Measurements from ENCODE around the gene STRN3.
"Not testable (repeated sequence)": the region's sequence is repeated elsewhere in the genome, so short reads cannot be mapped to it uniquely, and the experiment has no call there.

The STRN3 gene

DNA sequence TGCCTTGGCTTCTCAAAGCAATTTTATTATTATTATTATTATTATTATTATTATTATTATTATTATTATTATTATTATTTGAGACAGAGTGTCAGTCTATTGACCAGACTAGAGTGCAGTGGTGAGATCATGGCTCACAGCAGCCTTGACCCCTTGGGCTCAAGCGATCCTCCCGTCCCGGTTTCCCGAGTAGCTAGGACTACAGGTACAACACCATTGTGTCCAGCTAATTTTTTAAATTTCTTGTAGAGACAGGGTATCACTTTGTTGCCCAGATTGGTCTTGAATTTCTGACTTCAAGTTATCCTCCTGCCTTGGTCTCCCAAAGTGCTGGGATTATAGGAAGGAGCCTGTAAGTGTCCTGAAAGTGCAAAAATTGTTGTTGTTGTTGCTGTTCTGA, 12.3 kb downstream of the STRN3 start:
- no peak overlapping the region for H3K27ac ChIP-seq
- DNase-seq (ENCODE audit: low spot score), result no peak
- TF ChIP-seq, protein P1, sequence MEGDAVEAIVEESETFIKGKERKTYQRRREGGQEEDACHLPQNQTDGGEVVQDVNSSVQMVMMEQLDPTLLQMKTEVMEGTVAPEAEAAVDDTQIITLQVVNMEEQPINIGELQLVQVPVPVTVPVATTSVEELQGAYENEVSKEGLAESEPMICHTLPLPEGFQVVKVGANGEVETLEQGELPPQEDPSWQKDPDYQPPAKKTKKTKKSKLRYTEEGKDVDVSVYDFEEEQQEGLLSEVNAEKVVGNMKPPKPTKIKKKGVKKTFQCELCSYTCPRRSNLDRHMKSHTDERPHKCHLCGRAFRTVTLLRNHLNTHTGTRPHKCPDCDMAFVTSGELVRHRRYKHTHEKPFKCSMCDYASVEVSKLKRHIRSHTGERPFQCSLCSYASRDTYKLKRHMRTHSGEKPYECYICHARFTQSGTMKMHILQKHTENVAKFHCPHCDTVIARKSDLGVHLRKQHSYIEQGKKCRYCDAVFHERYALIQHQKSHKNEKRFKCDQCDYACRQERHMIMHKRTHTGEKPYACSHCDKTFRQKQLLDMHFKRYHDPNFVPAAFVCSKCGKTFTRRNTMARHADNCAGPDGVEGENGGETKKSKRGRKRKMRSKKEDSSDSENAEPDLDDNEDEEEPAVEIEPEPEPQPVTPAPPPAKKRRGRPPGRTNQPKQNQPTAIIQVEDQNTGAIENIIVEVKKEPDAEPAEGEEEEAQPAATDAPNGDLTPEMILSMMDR (IDR thresholded peaks at IDR 0.05), result no peak
- no peak overlapping the region for H3K4me3 ChIP-seq

DNA sequence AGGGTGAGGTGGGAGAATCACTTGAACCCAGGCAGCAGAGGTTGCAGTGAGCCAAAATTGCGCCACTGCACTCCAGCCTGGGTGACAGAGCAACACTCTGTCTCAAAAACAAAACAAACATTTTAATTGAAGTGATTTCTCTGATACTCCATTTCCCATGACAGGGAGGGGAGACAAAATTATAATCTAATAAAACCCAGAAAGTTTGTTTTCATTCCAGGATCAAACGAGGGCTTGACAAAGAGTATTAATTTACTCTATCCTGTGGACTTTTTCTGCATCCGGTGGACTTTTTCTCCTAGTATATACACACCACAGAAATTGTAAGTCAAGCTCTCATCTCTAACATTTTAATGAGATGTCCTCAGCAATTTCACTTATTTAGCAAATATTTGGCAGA, 15.2 kb downstream of the STRN3 start:
- no peak overlapping the region for H3K27ac ChIP-seq

DNA sequence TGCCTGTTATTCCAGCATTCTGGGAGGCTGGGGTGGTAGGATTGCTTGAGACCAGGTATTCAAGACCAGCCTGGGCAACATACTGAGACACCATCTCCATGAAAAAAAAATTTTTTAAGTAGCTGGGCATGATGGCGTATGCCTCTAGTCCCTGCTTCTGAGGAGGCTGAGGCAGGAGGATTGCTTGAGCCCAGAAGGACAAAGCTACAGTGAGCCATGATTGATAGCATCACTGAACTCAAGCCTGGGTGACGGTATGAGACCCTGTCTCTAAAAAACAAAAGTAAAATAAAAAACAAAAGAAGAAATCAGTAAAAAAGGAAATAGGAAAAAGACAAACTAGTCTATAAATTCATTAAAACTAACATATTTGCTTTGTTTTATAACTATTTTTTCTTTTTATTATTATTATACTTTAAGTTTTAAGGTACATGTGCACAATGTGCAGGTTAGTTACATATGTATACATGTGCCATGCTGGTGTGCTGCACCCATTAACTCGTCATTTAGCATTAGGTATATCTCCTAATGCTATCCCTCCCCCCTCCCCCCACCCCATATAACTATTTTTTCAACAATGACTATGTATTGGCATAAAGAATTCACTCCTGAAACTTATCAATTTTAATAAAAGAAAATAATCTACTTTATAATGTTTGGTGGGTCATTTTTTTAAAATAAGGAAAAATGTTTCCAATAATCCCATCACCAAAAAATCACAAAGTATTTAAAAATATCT, 16.2 kb downstream of the STRN3 start:
- TF ChIP-seq, protein P1 (IDR thresholded peaks at IDR 0.05), result no peak
- Histone ChIP-seq H3K4me3 (no peak overlapping the region), H3K27ac (no peak overlapping the region)
- no peak for DNase-seq (ENCODE audit: low spot score)

More for the DNA sequence above, 15.2 kb downstream of the STRN3 start:
- no peak for DNase-seq (ENCODE audit: low spot score)
- TF ChIP-seq, protein P1 (IDR thresholded peaks at IDR 0.05), result no peak
- no peak overlapping the region for H3K4me3 ChIP-seq

DNA sequence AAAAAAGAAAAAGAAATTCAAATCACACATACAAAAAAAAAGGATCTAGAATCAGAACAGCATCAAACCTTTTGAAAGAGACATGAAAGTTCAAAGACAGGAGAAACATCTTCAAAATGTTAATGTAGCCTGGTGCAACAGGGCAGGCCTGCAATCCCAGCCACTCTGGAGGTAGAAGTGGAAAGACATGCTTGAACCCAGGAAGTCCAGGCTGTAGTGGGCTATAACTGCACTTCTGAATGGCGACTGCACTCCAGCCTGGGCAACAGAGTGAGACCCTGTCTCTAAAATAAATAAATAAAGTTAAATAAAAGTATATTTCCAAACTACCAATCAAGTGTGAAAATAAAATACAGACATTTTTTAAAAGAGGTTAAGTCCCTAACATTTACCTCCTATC, 19.5 kb downstream of the STRN3 start:
- TF ChIP-seq, protein P1 (IDR thresholded peaks at IDR 0.05), result no peak

DNA sequence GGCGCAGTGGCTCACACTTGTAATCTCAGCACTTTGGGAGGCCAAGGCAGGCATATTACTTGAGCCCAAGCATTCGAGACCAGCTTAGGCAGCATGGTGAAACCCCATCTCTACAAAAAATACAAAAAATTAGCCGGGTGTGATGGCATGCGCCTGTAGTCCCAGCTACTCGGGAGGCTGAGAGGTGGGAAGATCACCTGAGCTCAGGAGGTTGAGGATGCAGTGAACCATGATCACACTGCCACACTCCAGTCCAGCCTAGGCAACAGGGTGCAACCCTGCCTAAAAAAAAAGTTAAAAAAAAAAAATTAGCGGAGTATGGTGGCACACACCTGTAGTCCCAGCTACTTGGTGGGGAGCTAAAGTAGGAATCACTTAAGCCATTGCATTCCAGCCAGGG, 22.2 kb downstream of the STRN3 start:
- not testable (repeated sequence) for H3K27ac ChIP-seq; DNase-seq (ENCODE audit: low spot score); H3K4me3 ChIP-seq

More for the DNA sequence above, 19.5 kb downstream of the STRN3 start:
- H3K27ac ChIP-seq, result no peak overlapping the region
- no peak for DNase-seq (ENCODE audit: low spot score)
- H3K4me3 ChIP-seq, result no peak overlapping the region

DNA sequence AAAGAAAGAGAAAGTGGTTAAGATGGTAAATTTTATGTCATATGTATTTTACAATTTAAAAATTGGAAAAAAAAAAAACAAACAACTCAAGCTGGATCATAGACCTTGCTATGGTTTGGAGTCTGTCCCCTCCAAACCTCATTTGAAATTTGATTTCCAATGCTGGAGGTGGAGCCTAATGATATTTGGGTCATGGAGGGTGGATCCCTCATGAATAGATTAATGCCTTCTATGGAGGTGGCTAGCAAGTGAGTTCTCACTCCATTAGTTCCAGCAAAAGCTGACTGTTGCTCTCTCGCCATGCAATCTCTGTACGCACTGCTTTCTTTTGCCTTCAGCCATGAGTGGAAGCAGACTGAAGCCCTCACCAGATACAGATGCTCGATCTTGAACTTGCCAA, 22.9 kb downstream of the STRN3 start:
- TF ChIP-seq, protein P1 (IDR thresholded peaks at IDR 0.05), result no peak
- no peak for DNase-seq (ENCODE audit: low spot score)
- Histone ChIP-seq H3K4me3 (no peak overlapping the region), H3K27ac (no peak overlapping the region)

DNA sequence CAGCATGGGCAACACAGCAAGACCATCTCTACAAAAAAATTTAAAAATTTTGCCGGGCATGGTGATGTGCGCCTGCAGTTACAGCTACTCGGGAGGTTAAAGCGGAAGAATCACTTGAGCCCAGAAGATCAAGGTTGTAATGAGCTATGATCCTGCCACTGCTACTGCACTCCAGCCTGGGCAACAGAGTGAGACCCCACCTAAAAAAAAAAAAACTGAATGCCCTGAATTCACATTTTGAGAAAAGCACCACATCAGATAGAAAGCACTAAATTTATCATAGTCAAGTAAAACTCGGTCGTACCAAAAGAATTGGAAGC, 24.9 kb downstream of the STRN3 start:
- DNase-seq (ENCODE audit: low spot score), result no peak
- H3K4me3 ChIP-seq, result no peak overlapping the region
- no peak overlapping the region for H3K27ac ChIP-seq
- TF ChIP-seq, protein P1 (IDR thresholded peaks at IDR 0.05), result no peak

Measured in coronary artery (tissue), 2 donors.